AG10803 (cell line): ENCODE data around the gene MYO18B.

Experiments
- DNase-seq: peaks from one replicate; pipeline ENCODE4 v3.0.0; 2010; ENCODE audit warnings: low read depth
- H3K4me3 ChIP-seq: 2 replicates; pipeline ENCODE4 v1.5.1; 2011; ENCODE audit warnings: mild to moderate bottlenecking, low read length, control low read depth
- TF ChIP-seq, protein P1 (sequence below): conservative IDR thresholded peaks from 2 replicates; pipeline ENCODE4 v1.5.1; 2011; ENCODE audit warnings: mild to moderate bottlenecking, low read length, control low read depth, inconsistent platforms

MYO18B gene

DNA sequence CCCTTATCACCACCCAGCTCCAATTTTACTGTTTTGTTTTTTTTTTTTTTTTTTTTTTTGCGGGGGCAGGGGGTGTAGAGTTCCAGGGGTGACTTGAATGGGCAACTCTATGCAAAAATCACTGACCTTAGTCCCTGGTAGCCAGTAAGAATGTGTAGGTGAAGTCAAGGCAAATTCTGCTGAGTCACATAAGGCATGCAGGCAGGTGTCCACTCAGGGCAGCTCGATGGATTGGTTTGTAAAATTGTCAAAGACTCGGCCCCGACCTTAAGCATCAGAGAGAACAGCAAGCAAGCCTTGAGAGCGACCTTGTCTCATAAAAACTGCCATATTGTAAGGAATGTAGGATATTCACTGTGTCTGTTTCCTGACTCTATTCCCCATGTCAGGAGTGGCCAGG, 275.9 kb downstream of the MYO18B start:
- H3K4me3 ChIP-seq = no peak overlapping the region
- TF ChIP-seq, protein P1, sequence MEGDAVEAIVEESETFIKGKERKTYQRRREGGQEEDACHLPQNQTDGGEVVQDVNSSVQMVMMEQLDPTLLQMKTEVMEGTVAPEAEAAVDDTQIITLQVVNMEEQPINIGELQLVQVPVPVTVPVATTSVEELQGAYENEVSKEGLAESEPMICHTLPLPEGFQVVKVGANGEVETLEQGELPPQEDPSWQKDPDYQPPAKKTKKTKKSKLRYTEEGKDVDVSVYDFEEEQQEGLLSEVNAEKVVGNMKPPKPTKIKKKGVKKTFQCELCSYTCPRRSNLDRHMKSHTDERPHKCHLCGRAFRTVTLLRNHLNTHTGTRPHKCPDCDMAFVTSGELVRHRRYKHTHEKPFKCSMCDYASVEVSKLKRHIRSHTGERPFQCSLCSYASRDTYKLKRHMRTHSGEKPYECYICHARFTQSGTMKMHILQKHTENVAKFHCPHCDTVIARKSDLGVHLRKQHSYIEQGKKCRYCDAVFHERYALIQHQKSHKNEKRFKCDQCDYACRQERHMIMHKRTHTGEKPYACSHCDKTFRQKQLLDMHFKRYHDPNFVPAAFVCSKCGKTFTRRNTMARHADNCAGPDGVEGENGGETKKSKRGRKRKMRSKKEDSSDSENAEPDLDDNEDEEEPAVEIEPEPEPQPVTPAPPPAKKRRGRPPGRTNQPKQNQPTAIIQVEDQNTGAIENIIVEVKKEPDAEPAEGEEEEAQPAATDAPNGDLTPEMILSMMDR = no peak
- DNase-seq = no peak

DNA sequence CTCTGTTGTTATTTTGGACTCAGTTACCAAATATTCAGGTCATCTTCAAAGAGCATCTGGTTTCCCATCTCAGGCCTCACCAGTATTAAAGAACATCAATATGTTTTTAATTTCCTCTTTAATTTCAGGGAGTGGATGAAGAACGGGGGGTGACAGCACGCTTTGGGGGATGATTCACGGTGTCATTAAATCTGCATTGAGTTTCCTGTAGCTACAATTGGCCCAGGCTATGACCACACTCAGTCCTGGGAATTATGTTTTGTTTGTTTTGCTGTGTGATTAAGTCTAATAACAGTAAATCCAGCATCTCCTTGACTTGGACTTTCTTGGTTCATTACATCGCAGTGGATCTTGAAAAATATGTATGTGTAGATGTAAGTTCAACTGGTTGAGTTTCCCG, 277.6 kb downstream of the MYO18B start:
- TF ChIP-seq, protein P1 = no peak
- no peak for DNase-seq
- H3K4me3 ChIP-seq = no peak overlapping the region

DNA sequence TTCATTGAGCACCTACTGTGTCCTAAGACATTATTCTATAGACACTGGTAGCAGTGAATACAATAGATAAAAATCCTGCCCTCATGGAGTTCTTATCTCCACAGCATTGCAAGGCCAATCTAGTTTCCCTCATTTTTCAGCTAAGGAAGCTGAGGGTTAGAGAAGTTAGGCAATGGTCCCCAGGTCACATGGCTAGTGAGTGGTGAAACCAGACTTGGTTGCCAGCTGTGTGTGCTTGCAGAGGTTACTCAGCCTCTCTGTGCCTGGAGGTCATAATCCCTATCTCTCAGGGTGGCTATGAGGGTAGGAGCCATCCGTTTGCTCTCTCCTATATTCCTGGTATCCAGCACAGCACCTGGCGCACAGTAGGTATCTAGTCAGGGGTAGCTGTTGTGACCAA, 279.5 kb downstream of the MYO18B start:
- DNase-seq = no peak
- no peak overlapping the region for H3K4me3 ChIP-seq
- TF ChIP-seq, protein P1 = no peak

DNA sequence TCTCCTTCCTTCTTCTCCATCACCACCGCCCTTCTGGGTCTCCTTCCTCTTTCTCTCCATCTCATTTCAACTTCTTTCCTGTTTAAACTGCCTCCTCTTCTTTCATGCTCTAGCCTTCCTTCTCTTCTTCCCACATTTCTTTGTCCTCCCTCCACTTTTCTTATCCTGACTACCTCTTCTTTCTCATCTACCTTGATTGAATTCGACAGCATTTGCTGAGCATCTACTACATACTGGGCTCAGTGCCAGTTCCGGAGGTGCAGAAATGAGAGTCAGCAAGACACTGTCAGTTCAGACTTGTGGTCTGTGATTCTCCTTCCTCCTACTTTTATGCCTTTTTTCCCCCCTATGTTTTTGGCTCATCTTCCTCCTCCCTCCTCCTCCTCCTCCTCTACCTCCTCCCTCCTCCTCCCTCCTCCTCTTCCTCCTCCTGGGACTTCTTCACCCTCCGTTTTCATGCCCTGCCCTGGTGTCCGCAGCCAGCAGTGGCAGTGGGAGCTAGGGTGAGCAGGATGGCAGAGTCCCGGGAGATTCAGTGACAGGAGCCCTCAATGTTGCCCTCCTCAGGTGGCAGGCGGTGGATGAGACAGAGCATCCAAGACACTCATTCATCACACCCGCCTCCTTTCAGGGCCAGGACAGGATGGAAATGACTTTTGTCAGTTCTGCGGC, 281.3 kb downstream of the MYO18B start:
- H3K4me3 ChIP-seq = no peak overlapping the region
- no peak for DNase-seq
- TF ChIP-seq, protein P1 = no peak

DNA sequence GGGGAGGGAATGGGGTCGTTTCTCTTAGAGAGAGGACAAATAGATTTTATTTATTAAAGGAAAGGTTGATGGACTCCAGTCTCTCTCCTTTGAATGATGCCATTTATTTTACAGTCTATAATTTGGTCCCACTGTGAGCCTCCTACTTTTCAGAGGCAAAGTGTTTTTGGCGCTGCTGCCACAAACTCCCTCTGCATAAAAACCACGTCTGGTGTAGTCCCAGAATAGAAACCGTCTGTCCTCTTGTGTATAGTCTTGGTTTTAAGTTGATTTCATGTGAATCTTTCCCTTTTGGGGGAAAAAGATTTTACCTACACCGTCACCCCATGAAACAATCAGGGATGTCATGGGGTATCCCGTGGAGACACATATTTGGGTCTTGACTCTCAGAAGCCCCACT, 283.6 kb downstream of the MYO18B start:
- DNase-seq = no peak
- TF ChIP-seq, protein P1 = no peak
- H3K4me3 ChIP-seq = no peak overlapping the region

DNA sequence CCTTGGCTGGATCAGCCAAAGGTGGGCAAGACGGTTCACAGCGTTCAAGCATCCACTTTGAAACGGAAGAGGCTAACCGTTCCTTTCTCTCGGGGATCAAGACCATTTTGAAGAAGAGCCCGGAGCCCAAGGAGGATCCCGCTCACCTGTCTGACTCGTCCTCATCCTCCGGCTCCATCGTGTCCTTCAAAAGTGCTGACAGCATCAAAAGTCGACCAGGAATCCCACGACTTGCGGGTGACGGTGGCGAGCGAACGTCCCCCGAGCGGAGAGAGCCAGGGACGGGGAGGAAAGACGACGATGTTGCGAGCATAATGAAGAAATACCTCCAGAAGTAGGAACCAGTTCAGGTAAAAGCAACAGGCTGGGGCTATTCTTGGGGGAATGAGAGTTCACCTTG, 285.4 kb downstream of the MYO18B start:
- TF ChIP-seq, protein P1 = no peak
- H3K4me3 ChIP-seq = no peak overlapping the region
- no peak for DNase-seq

DNA sequence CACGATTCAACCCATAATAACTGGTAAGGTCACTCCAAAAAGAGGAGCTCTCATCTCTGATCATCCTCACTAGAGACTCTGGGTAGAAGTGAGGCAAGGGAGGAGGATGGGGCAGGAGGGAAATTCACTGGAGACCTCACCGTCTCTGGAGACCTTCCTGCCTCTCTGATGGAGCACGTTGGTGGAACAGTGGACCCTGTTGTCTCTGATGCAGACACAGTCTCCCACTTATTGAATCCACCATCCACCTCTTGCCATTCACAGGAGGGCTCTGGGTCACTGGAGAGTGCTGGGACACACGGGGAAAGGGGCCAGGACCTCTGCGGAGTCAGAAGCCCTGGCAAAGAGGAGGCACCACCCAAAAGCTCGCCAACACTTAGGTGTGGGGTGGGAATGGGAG, 289.7 kb downstream of the MYO18B start:
- TF ChIP-seq, protein P1 = no peak
- DNase-seq = no peak
- H3K4me3 ChIP-seq = no peak overlapping the region
